Right atrium auricular region (tissue), 2 donors: ENCODE data around the gene IL22. TPM values are rescaled to one million over a fixed set of nuclear protein-coding genes. Genes with fewer than 3 reads are reported as not detected.

Experiments
- DNase-seq: peaks from one replicate; pipeline ENCODE4 v3.0.0-alpha.2; 2019; ENCODE audit warnings: low spot score
- H3K27ac ChIP-seq, 2 donors: fragments of 200-600 bp; sonication (generic); 1 replicate in 1 of 2; 2 replicates in 1 of 2; pipeline ENCODE4 v1.5.1; 2016 to 2019
- H3K27me3 ChIP-seq, 2 donors: fragments of 200-600 bp; sonication (generic); one replicate each; pipeline versions ENCODE4 v1.5.1 to v1.6.0; 2017 to 2019
- H3K36me3 ChIP-seq: fragments of 200-600 bp; sonication (generic); one replicate; pipeline ENCODE4 v1.5.1; 2016
- H3K4me1 ChIP-seq, 2 donors: fragments of 200-600 bp; sonication (generic); one replicate each; pipeline versions ENCODE4 v1.5.1 to v1.6.0; 2017 to 2019
- H3K4me3 ChIP-seq, 2 donors: fragments of 200-600 bp; sonication (generic); 1 replicate in 1 of 2; 2 replicates in 1 of 2; pipeline ENCODE4 v1.5.1; 2017 to 2019; ENCODE audit warnings: mild to moderate bottlenecking in 1 of 2, moderate library complexity in 1 of 2
- H3K9me3 ChIP-seq, 2 donors: fragments of 200-600 bp; sonication (generic); one replicate each; pipeline ENCODE4 v1.5.1; 2019
- total RNA-seq, 2 donors: library from RNA; depleted of rRNA; stranded (reverse); fragments of >200 nt; gene quantifications; one replicate each; pipeline ENCODE4 v1.1.0, GENCODE V29; 2016
- TF ChIP-seq, protein P1 (sequence below), 2 donors: fragments of 200-600 bp; sonication (generic); IDR thresholded peaks; one replicate each; pipeline ENCODE4 v1.5.1; 2019; ENCODE audit warnings: antibody characterized with exemption in 2 of 2

Gene IL22
- total RNA-seq, 2 donors from 2014 or later: not detected

DNA sequence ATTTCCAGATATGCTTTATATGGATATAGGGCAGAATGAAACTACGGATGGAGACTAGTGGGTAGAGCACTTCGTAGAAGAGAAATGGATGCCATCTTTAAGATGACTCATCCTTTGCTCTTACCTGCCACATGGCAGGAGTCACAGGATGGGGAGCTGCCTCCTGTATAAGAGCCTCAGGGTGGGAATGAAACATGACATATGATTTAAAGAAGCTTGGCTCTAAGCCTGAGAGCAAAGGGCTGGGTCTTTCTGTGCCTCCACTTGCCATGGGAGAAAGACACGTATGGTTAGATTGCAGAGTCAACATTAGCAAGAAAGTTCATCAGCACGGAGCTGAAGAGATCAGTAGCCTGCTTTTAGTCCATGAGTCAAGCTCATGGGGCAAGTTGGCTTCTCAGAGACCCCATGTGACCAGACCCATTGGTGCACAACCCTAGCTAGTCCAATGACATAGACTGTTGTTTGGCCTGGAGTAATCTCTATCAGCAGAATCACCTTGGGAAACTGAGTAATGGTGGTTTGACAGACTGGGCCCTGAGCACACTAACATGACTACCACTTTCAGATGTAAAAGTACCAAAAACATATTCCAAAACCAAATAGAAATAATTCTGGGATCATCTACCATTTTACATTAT is 38.1 kb upstream of the IL22 start:
- H3K4me1 ChIP-seq: peaks cover 0 to 14% of the 10 kb centered on the region in 2 donors
- TF ChIP-seq, protein P1, sequence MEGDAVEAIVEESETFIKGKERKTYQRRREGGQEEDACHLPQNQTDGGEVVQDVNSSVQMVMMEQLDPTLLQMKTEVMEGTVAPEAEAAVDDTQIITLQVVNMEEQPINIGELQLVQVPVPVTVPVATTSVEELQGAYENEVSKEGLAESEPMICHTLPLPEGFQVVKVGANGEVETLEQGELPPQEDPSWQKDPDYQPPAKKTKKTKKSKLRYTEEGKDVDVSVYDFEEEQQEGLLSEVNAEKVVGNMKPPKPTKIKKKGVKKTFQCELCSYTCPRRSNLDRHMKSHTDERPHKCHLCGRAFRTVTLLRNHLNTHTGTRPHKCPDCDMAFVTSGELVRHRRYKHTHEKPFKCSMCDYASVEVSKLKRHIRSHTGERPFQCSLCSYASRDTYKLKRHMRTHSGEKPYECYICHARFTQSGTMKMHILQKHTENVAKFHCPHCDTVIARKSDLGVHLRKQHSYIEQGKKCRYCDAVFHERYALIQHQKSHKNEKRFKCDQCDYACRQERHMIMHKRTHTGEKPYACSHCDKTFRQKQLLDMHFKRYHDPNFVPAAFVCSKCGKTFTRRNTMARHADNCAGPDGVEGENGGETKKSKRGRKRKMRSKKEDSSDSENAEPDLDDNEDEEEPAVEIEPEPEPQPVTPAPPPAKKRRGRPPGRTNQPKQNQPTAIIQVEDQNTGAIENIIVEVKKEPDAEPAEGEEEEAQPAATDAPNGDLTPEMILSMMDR (IDR thresholded peaks at IDR 0.05): no peak
- no peak overlapping the region for H3K4me3 ChIP-seq
- H3K27ac ChIP-seq: no peak overlapping the region
- H3K36me3 ChIP-seq: no peaks in the 10 kb centered on the region
- no peaks in the 10 kb centered on the region for H3K9me3 ChIP-seq
- no peak for DNase-seq
- no peaks in the 10 kb centered on the region for H3K27me3 ChIP-seq

DNA sequence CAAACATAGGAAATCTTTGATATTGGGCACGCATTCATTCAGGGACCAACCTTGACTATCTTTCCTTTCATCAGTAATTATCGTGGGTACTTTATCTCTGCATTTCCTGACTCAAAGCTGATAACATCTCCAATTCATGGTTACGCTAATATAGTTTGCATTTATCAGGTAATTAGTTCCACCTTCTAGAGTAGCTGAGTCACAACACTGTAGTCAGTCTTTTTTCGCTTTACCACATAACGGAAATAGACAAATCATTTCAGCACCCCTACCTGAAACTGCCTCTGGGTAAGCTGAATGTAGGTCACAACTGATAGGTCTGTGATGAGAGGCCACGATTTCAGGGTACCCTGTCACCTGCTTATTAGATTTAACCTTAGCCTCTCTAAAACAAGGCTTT is 36.7 kb upstream of the IL22 start:
- TF ChIP-seq, protein P1 (IDR thresholded peaks at IDR 0.05): no peak
- Histone ChIP-seq H3K27ac (no peak overlapping the region), H3K27me3 (no peaks in the 10 kb centered on the region), H3K4me3 (no peak overlapping the region), H3K36me3 (no peaks in the 10 kb centered on the region), H3K9me3 (no peaks in the 10 kb centered on the region), H3K4me1 (peaks cover 0 to 14% of the 10 kb centered on the region in 2 donors)
- no peak for DNase-seq

DNA sequence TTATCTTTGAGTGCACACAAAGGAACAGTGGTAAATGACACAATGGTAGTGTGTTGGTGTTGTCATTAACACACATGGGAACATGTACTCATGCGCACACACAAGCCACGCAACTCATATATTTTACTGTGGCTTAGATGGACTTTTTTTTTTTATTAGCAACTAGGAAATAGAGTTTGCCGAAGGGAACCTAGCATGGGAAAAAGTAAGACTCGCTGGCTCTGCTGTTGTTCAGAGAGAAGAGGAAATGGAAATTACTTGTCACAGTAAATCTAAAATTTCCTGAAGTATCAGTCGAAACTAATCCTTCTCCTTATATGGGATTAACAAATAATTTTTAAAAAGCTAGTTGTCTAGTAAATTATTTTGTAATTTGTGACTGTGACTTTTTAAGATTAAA is 33.7 kb upstream of the IL22 start:
- no peaks in the 10 kb centered on the region for H3K36me3 ChIP-seq
- TF ChIP-seq, protein P1 (IDR thresholded peaks at IDR 0.05): no peak
- H3K27me3 ChIP-seq: no peaks in the 10 kb centered on the region
- no peak overlapping the region for H3K27ac ChIP-seq
- H3K9me3 ChIP-seq: no peaks in the 10 kb centered on the region
- DNase-seq: no peak
- H3K4me1 ChIP-seq: no peaks in the 10 kb centered on the region
- no peak overlapping the region for H3K4me3 ChIP-seq

DNA sequence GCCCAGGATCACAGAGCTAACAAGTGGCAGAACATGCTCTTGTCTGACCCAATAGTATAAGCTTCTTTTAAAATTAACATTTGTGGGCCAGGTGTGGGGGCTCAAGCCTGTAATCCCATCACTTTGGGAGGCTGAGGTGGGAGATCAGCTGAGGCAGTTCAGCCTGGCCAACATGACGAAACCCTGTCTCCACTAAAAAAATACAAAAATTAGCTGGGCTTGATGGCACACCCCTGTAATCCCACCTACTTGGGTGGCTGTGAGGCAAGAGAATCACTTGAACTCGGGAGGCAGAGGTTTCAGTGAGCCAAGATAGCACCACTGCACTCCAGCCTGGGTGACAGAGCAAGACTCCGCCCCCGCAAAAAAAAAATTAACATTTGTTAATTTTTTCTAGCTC is 33.0 kb upstream of the IL22 start:
- no peak for DNase-seq
- TF ChIP-seq, protein P1 (IDR thresholded peaks at IDR 0.05): no peak
- Histone ChIP-seq H3K4me3 (no peak overlapping the region), H3K27ac (no peak overlapping the region), H3K4me1 (no peaks in the 10 kb centered on the region), H3K27me3 (no peaks in the 10 kb centered on the region), H3K36me3 (no peaks in the 10 kb centered on the region), H3K9me3 (no peaks in the 10 kb centered on the region)

DNA sequence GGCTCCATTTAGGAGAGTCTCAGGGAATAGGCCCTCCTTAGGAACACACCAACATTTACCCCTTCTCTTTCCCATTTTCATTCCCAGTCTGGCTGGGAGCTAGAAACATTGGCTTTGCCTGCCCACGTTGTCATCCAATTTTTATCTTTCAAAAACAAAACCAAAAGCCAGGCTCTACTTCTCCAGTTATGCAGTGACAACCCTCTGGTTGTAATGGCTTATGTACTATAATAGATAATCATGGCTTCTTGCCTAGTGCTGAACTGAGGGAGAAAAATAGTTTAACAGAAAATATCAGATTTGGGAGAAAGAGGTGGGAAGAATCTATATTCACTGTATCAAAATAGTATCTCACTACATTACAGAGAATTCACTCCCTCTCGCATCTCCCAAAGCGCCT is 32.1 kb upstream of the IL22 start:
- H3K27me3 ChIP-seq: no peaks in the 10 kb centered on the region
- TF ChIP-seq, protein P1 (IDR thresholded peaks at IDR 0.05): no peak
- H3K4me1 ChIP-seq: no peaks in the 10 kb centered on the region
- no peaks in the 10 kb centered on the region for H3K36me3 ChIP-seq
- H3K27ac ChIP-seq: no peak overlapping the region
- H3K4me3 ChIP-seq: no peak overlapping the region
- H3K9me3 ChIP-seq: no peaks in the 10 kb centered on the region
- DNase-seq: no peak
